HepG2 (cell line): ENCODE data around the gene PRIMPOL. TPM values are rescaled to one million over a fixed set of nuclear protein-coding genes. Genes with fewer than 3 reads are reported as not detected.
A peak's percentile ranks its signal among the peaks of the same experiment; 100 is the strongest.

Source experiments
- DR1 ChIP-seq: sonication (generic); formaldehyde crosslinking; IDR thresholded peaks from 2 replicates; pipeline ENCODE4 v1.8.0; 2021; ENCODE audit warnings: mild to moderate bottlenecking, missing genetic modification reagents, inconsistent platforms
- FOXC1 ChIP-seq: sonication (generic); formaldehyde crosslinking; IDR thresholded peaks from 2 replicates; pipeline ENCODE4 v1.8.0; 2022; ENCODE audit warnings: mild to moderate bottlenecking, missing genetic modification reagents, borderline replicate concordance
- KAT8 ChIP-seq: IDR thresholded peaks from 2 replicates; pipeline ENCODE4 v1.6.1; 2016; ENCODE audit warnings: missing genetic modification reagents, missing compliant biosample characterization
- SMAD3 ChIP-seq: sonication (generic); formaldehyde crosslinking; IDR thresholded peaks from 2 replicates; pipeline ENCODE4 v1.4.0; 2020; ENCODE audit warnings: missing genetic modification reagents
- TBL1XR1 ChIP-seq: fragments of 150-350 bp; IDR thresholded peaks from 2 replicates; pipeline ENCODE4 v1.6.1; 2014; ENCODE audit warnings: borderline replicate concordance, low read length; ENCODE audit not compliant: partially characterized antibody
- YEATS2 ChIP-seq: sonication (generic); formaldehyde crosslinking; IDR thresholded peaks from 2 replicates; pipeline ENCODE4 v1.4.0; 2020; ENCODE audit warnings: missing genetic modification reagents, borderline replicate concordance
- ZNF234 ChIP-seq: sonication (generic); formaldehyde crosslinking; conservative IDR thresholded peaks from 2 replicates; pipeline ENCODE4 v1.5.1; 2020; ENCODE audit warnings: mild to moderate bottlenecking, missing genetic modification reagents
- ZNF7 ChIP-seq: IDR thresholded peaks from 2 replicates; pipeline ENCODE4 v1.6.1; 2016; ENCODE audit warnings: missing biosample characterization, missing genetic modification reagents
- ZSCAN9 ChIP-seq: IDR thresholded peaks from 2 replicates; pipeline ENCODE4 v1.6.1; 2016; ENCODE audit warnings: borderline replicate concordance
- polyA plus RNA-seq, 8 experiments: library from polyadenylated mRNA; depleted of rRNA in 3 of 8; stranded (reverse) in 7 of 8; unstranded in 1 of 8; fragments of >200 nt; fragmentation: Illumina TruSeq in 4 of 8; extraction: Trizol in 4 of 8; gene quantifications; 2 replicates each; pipeline versions ENCODE4 v1.2.1 to v1.2.3, GENCODE V29; 2011 to 2016; ENCODE audit warnings: low read depth in 4 of 8, missing spikeins in 1 of 8, mixed read lengths in 1 of 8; ENCODE audit not compliant: insufficient read depth in 1 of 8
- total RNA-seq, 5 experiments: library from RNA; depleted of rRNA; stranded (reverse); fragments of >200 nt; fragmentation: Illumina TruSeq; extraction: Trizol; gene quantifications; 2 replicates each; pipeline ENCODE4 v1.2.3, GENCODE V29; 2016; ENCODE audit warnings: low read depth in 1 of 5
- TF ChIP-seq, protein P1 (sequence below): sonication (generic); formaldehyde crosslinking; IDR thresholded peaks from 2 replicates; pipeline ENCODE4 v1.4.0; 2020; ENCODE audit warnings: missing genetic modification reagents
- TF ChIP-seq, protein P2 (sequence below): IDR thresholded peaks from 2 replicates; pipeline ENCODE4 v1.6.1; 2012; ENCODE audit warnings: inconsistent platforms
- TF ChIP-seq, protein P3 (sequence below): sonication (generic); formaldehyde crosslinking; IDR thresholded peaks from 2 replicates; pipeline ENCODE4 v1.4.0; 2020; ENCODE audit warnings: missing genetic modification reagents, borderline replicate concordance
- TF ChIP-seq, protein P4 (sequence below): sonication (generic); formaldehyde crosslinking; conservative IDR thresholded peaks from 2 replicates; pipeline ENCODE4 v1.4.0; 2020; ENCODE audit warnings: mild to moderate bottlenecking, missing genetic modification reagents, moderate library complexity
- TF ChIP-seq, protein P5 (sequence below): sonication (generic); formaldehyde crosslinking; IDR thresholded peaks from 2 replicates; pipeline ENCODE4 v1.4.0; 2020; ENCODE audit warnings: mild to moderate bottlenecking, missing genetic modification reagents, borderline replicate concordance
- TF ChIP-seq, protein P6 (sequence below): IDR thresholded peaks from 2 replicates; pipeline ENCODE4 v1.6.1; 2016; ENCODE audit warnings: mild to moderate bottlenecking, missing biosample characterization, missing genetic modification reagents

Gene PRIMPOL
- total and polyA plus RNA-seq, 2 of the 13 experiments (the other 11 are each of a cell fraction or from before 2014, with no cell fraction given): 7.3 to 11.0 TPM

DNA sequence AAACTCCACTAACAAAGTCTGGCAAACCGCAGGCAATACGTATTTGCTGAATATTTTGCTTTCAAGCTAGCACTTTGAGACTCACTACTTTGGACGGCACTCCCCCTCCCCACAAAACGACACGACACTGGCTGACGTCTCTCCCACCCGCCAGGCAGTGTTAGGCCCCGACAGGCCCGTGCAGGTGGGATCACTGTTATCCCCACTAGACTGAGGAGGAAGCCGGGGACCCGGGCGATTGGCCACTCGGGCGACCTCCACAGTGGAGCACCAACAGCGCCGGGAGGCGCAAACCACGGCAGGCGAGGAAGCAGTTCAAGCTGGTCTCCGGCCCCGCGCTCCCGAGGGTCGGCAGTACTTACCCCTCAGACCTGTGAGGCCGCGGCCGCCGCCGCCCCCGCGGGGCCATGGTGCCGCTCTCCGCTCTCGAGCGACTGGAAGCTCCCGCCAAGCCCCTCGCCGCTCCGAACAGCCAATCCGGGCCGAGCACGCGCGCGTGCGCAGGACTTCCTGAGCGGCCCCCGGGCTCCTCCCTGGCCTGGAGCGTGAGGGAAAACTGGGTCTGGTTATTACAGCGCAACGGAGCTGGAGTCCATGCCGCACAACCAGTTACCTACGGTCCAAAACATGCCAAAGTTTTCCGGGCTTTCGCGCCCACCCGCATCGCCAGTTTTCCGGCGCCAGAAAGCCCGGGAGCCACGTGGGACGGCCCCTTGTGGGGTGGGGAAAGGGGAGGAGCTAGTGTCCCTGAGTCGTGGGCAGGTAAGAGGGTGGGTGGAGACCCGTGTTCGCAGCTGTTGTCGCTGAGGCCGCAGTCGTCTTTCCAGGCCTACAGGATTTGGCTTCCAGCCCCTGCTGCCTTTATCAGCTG, 84.4 kb downstream of the PRIMPOL start, which contains the start of gene CENPU (continued):
- TF ChIP-seq, protein P1, sequence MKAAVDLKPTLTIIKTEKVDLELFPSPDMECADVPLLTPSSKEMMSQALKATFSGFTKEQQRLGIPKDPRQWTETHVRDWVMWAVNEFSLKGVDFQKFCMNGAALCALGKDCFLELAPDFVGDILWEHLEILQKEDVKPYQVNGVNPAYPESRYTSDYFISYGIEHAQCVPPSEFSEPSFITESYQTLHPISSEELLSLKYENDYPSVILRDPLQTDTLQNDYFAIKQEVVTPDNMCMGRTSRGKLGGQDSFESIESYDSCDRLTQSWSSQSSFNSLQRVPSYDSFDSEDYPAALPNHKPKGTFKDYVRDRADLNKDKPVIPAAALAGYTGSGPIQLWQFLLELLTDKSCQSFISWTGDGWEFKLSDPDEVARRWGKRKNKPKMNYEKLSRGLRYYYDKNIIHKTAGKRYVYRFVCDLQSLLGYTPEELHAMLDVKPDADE (CRISPR knock-in tag): no peak
- TF ChIP-seq, protein P2, sequence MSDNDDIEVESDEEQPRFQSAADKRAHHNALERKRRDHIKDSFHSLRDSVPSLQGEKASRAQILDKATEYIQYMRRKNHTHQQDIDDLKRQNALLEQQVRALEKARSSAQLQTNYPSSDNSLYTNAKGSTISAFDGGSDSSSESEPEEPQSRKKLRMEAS: peak; percentile 99
- TF ChIP-seq ZNF7 (CRISPR knock-in tag): no peak
- TF ChIP-seq KAT8 (CRISPR knock-in tag): peak; percentile 95
- TF ChIP-seq FOXC1 (CRISPR knock-in tag): peak; percentile 93; the same call in 1 of the 2 replicates
- TF ChIP-seq, protein P3, sequence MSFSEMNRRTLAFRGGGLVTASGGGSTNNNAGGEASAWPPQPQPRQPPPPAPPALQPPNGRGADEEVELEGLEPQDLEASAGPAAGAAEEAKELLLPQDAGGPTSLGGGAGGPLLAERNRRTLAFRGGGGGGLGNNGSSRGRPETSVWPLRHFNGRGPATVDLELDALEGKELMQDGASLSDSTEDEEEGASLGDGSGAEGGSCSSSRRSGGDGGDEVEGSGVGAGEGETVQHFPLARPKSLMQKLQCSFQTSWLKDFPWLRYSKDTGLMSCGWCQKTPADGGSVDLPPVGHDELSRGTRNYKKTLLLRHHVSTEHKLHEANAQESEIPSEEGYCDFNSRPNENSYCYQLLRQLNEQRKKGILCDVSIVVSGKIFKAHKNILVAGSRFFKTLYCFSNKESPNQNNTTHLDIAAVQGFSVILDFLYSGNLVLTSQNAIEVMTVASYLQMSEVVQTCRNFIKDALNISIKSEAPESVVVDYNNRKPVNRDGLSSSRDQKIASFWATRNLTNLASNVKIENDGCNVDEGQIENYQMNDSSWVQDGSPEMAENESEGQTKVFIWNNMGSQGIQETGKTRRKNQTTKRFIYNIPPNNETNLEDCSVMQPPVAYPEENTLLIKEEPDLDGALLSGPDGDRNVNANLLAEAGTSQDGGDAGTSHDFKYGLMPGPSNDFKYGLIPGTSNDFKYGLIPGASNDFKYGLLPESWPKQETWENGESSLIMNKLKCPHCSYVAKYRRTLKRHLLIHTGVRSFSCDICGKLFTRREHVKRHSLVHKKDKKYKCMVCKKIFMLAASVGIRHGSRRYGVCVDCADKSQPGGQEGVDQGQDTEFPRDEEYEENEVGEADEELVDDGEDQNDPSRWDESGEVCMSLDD (CRISPR knock-in tag): peak; percentile 82; the same call in 1 of the 2 replicates
- TF ChIP-seq, protein P4, sequence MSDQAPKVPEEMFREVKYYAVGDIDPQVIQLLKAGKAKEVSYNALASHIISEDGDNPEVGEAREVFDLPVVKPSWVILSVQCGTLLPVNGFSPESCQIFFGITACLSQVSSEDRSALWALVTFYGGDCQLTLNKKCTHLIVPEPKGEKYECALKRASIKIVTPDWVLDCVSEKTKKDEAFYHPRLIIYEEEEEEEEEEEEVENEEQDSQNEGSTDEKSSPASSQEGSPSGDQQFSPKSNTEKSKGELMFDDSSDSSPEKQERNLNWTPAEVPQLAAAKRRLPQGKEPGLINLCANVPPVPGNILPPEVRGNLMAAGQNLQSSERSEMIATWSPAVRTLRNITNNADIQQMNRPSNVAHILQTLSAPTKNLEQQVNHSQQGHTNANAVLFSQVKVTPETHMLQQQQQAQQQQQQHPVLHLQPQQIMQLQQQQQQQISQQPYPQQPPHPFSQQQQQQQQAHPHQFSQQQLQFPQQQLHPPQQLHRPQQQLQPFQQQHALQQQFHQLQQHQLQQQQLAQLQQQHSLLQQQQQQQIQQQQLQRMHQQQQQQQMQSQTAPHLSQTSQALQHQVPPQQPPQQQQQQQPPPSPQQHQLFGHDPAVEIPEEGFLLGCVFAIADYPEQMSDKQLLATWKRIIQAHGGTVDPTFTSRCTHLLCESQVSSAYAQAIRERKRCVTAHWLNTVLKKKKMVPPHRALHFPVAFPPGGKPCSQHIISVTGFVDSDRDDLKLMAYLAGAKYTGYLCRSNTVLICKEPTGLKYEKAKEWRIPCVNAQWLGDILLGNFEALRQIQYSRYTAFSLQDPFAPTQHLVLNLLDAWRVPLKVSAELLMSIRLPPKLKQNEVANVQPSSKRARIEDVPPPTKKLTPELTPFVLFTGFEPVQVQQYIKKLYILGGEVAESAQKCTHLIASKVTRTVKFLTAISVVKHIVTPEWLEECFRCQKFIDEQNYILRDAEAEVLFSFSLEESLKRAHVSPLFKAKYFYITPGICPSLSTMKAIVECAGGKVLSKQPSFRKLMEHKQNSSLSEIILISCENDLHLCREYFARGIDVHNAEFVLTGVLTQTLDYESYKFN (CRISPR knock-in tag): peak; percentile 76
- TF ChIP-seq, protein P5, sequence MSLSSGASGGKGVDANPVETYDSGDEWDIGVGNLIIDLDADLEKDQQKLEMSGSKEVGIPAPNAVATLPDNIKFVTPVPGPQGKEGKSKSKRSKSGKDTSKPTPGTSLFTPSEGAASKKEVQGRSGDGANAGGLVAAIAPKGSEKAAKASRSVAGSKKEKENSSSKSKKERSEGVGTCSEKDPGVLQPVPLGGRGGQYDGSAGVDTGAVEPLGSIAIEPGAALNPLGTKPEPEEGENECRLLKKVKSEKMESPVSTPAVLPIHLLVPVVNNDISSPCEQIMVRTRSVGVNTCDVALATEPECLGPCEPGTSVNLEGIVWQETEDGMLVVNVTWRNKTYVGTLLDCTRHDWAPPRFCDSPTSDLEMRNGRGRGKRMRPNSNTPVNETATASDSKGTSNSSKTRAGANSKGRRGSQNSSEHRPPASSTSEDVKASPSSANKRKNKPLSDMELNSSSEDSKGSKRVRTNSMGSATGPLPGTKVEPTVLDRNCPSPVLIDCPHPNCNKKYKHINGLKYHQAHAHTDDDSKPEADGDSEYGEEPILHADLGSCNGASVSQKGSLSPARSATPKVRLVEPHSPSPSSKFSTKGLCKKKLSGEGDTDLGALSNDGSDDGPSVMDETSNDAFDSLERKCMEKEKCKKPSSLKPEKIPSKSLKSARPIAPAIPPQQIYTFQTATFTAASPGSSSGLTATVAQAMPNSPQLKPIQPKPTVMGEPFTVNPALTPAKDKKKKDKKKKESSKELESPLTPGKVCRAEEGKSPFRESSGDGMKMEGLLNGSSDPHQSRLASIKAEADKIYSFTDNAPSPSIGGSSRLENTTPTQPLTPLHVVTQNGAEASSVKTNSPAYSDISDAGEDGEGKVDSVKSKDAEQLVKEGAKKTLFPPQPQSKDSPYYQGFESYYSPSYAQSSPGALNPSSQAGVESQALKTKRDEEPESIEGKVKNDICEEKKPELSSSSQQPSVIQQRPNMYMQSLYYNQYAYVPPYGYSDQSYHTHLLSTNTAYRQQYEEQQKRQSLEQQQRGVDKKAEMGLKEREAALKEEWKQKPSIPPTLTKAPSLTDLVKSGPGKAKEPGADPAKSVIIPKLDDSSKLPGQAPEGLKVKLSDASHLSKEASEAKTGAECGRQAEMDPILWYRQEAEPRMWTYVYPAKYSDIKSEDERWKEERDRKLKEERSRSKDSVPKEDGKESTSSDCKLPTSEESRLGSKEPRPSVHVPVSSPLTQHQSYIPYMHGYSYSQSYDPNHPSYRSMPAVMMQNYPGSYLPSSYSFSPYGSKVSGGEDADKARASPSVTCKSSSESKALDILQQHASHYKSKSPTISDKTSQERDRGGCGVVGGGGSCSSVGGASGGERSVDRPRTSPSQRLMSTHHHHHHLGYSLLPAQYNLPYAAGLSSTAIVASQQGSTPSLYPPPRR: peak; percentile 73; the same call in 1 of the 2 replicates
- TF ChIP-seq ZNF234 (CRISPR knock-in tag): peak; percentile 98
- TF ChIP-seq TBL1XR1: peak; percentile 70
- TF ChIP-seq, protein P6, sequence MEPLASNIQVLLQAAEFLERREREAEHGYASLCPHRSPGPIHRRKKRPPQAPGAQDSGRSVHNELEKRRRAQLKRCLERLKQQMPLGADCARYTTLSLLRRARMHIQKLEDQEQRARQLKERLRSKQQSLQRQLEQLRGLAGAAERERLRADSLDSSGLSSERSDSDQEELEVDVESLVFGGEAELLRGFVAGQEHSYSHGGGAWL (CRISPR knock-in tag): peak; percentile 98
- TF ChIP-seq ZSCAN9 (CRISPR knock-in tag): peak; percentile 97
- peak; percentile 87 for TF ChIP-seq DR1
- TF ChIP-seq YEATS2 (CRISPR knock-in tag): peak; percentile 96
- peak; percentile 81; the same call in 1 of the 2 replicates for TF ChIP-seq SMAD3 (CRISPR knock-in tag)
